GM23248 (cell line): Measurements from ENCODE around the gene CRYAA. TPM values are rescaled to one million over a fixed set of nuclear protein-coding genes. Genes with fewer than 3 reads are reported as not detected.
A peak's percentile ranks its signal among the peaks of the same experiment; 100 is the strongest.

ENCODE experiments used
- DNase-seq: peaks from one replicate; pipeline ENCODE4 v3.0.0-alpha.2; 2015
- H2AFZ ChIP-seq: fragments of 200-600 bp; sonication (generic); 2 replicates; pipeline ENCODE4 v1.6.1; 2016; ENCODE audit warnings: antibody characterized with exemption
- H3F3A ChIP-seq: fragments of 200-600 bp; sonication (generic); 2 replicates; pipeline ENCODE4 v1.6.1; 2016; ENCODE audit warnings: mild to moderate bottlenecking, antibody characterized with exemption, mixed run types; ENCODE audit not compliant: insufficient read depth
- H3K27ac ChIP-seq: fragments of 200-600 bp; sonication (generic); 2 replicates; pipeline ENCODE4 v1.5.1; 2016; ENCODE audit warnings: mild to moderate bottlenecking
- H3K27me3 ChIP-seq: fragments of 200-600 bp; sonication (generic); replicated peaks from 2 replicates; pipeline ENCODE4 v1.6.1; 2016; ENCODE audit warnings: mild to moderate bottlenecking; ENCODE audit not compliant: insufficient read depth
- H3K36me3 ChIP-seq: fragments of 200-600 bp; sonication (generic); 2 replicates; pipeline ENCODE4 v1.6.1; 2016; ENCODE audit warnings: low read depth, mild to moderate bottlenecking
- H3K4me1 ChIP-seq: fragments of 200-600 bp; sonication (generic); 2 replicates; pipeline ENCODE4 v1.6.1; 2016; ENCODE audit warnings: mild to moderate bottlenecking; ENCODE audit not compliant: insufficient read depth
- H3K4me2 ChIP-seq: fragments of 200-600 bp; sonication (generic); one replicate; pipeline ENCODE4 v1.6.1; 2016; ENCODE audit warnings: mild to moderate bottlenecking; ENCODE audit not compliant: unreplicated experiment
- H3K4me3 ChIP-seq: fragments of 200-600 bp; sonication (generic); 2 replicates; pipeline ENCODE4 v1.5.1; 2016; ENCODE audit warnings: mild to moderate bottlenecking
- H3K79me2 ChIP-seq: fragments of 200-600 bp; sonication (generic); 2 replicates; pipeline ENCODE4 v1.6.1; 2016; ENCODE audit warnings: mild to moderate bottlenecking; ENCODE audit not compliant: insufficient read depth
- H3K9ac ChIP-seq: fragments of 200-600 bp; sonication (generic); 2 replicates; pipeline ENCODE4 v1.6.1; 2016; ENCODE audit warnings: mild to moderate bottlenecking
- H3K9me2 ChIP-seq: fragments of 200-600 bp; sonication (generic); 2 replicates; pipeline ENCODE4 v1.6.1; 2016; ENCODE audit warnings: mixed run types, mild to moderate bottlenecking, moderate library complexity; ENCODE audit not compliant: insufficient read depth
- H3K9me3 ChIP-seq: fragments of 200-600 bp; sonication (generic); one replicate; pipeline ENCODE4 v1.6.1; 2017; ENCODE audit warnings: low read depth
- H4K20me1 ChIP-seq: fragments of 200-600 bp; sonication (generic); 2 replicates; pipeline ENCODE4 v1.6.0; 2016; ENCODE audit not compliant: insufficient read depth
- EZH2 ChIP-seq: fragments of 200-600 bp; sonication (generic); IDR thresholded peaks from 2 replicates; pipeline ENCODE4 v1.6.1; 2018; ENCODE audit warnings: antibody characterized with exemption, mild to moderate bottlenecking; ENCODE audit not compliant: insufficient read depth, poor library complexity, severe bottlenecking
- EZH2phosphoT487 ChIP-seq: fragments of 200-600 bp; sonication (generic); IDR thresholded peaks from 2 replicates; pipeline ENCODE4 v1.6.1; 2018; ENCODE audit warnings: antibody characterized with exemption, moderate library complexity, mild to moderate bottlenecking, low read depth; ENCODE audit not compliant: insufficient read depth
- WGBS, 2 experiments: methylation state at CpG; one replicate each; pipeline ENCODE4 v1.1.6; 2015 to 2017; ENCODE audit warnings: low lambda C conversion rate in 2 of 2, low coverage in 1 of 2; ENCODE audit errors: missing lambda C conversion rate in 2 of 2; 5-methylcytosine and 5-hydroxymethylcytosine counted together
- in situ Hi-C: fragments of 300-500 bp; cut with MboI; formaldehyde crosslinking; loops from 2 replicates; pipeline ENCODE4 v1.15.0; 2020
- polyA plus RNA-seq: library from polyadenylated mRNA; unstranded; fragments of >200 nt; fragmentation: Nextera tagmentation; extraction: Ambion mirVana; gene quantifications from 2 replicates; pipeline ENCODE4 v1.2.1, GENCODE V29; 2016
- total RNA-seq: library from RNA; depleted of rRNA; stranded (reverse); fragments of >200 nt; shearing (Covaris generic); gene quantifications from 2 replicates; pipeline ENCODE4 v1.2.3, GENCODE V29; 2014

The CRYAA gene
- total and polyA plus RNA-seq, 2 experiments from 2014 or later = not detected

DNA sequence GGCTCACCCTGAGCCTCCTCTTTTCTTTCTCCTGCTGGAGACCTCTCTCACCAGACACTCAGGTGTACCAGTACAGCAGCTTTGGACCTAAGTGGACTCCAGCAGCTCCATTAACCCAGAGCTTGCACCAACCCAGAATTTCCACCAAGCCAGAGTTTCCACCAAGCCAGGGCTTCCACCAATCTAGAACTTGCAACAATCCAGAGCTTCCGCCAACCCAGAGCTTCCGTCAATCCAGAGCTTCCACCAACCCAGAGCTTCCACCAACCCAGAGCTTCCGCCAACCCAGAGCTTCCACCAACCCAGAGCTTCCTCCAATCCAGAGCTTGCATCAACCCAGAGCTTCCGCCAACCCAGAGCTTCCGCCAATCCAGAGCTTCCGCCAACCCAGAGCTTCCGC, 23.2 kb downstream of the CRYAA start:
- in situ Hi-C loops = no loop called here
- H3K9ac ChIP-seq = no peak overlapping the region
- H3K27ac ChIP-seq = no peak overlapping the region

GRCh38 chr21:43192501-43193081, 23.8 kb downstream of the CRYAA start:
- Histone ChIP-seq H3K4me3 (no peak overlapping the region), H4K20me1 (no peaks in the 10 kb centered on the region), H3K27me3 (peaks cover 31% of the 10 kb centered on the region; the same call in 1 of the 2 replicates), H3K4me1 (peaks cover 9% of the 10 kb centered on the region; the same call in 1 of the 2 replicates), H3K9me2 (no peaks in the 10 kb centered on the region), H3K9me3 (no peaks in the 10 kb centered on the region), H2AFZ (no peak overlapping the region), H3K9ac (no peak overlapping the region), H3K4me2 (no peak overlapping the region), H3K79me2 (no peaks in the 10 kb centered on the region), H3K27ac (no peak overlapping the region), H3F3A (no peaks in the 10 kb centered on the region), H3K36me3 (no peaks in the 10 kb centered on the region)
- DNase-seq = no peak
- TF ChIP-seq EZH2phosphoT487 (no peak), EZH2 (no peak)
- in situ Hi-C loops = no loop called here
- WGBS, 2 experiments = 76 to 84% methylated on average over 8 of the region's 8 CpGs

More for the DNA sequence above, 23.2 kb downstream of the CRYAA start:
- WGBS, 2 experiments = 92 to 97% methylated on average over 7 of the region's 7 CpGs
- H3F3A ChIP-seq = no peaks in the 10 kb centered on the region
- no peak for TF ChIP-seq EZH2phosphoT487
- no peak overlapping the region for H3K4me3 ChIP-seq
- no peaks in the 10 kb centered on the region for H3K79me2 ChIP-seq
- H3K4me1 ChIP-seq = peaks cover 9% of the 10 kb centered on the region; the same call in 1 of the 2 replicates
- H3K27me3 ChIP-seq = peaks cover 26% of the 10 kb centered on the region; the same call in 1 of the 2 replicates
- no peaks in the 10 kb centered on the region for H3K36me3 ChIP-seq
- H3K4me2 ChIP-seq = no peak overlapping the region
- no peak overlapping the region for H2AFZ ChIP-seq
- no peaks in the 10 kb centered on the region for H3K9me2 ChIP-seq
- no peak for DNase-seq
- no peaks in the 10 kb centered on the region for H3K9me3 ChIP-seq
- H4K20me1 ChIP-seq = no peaks in the 10 kb centered on the region

- Histone ChIP-seq H3K27me3 (peaks cover 31% of the 10 kb centered on the region; the same call in 1 of the 2 replicates), H2AFZ (no peak overlapping the region), H4K20me1 (no peaks in the 10 kb centered on the region), H3K9me2 (no peaks in the 10 kb centered on the region), H3K79me2 (no peaks in the 10 kb centered on the region), H3K4me2 (no peak overlapping the region), H3K4me1 (peaks cover 9% of the 10 kb centered on the region; the same call in 1 of the 2 replicates), H3K9me3 (no peaks in the 10 kb centered on the region), H3K9ac (no peak overlapping the region), H3K36me3 (no peaks in the 10 kb centered on the region), H3F3A (no peaks in the 10 kb centered on the region), H3K4me3 (no peak overlapping the region), H3K27ac (no peak overlapping the region)
- WGBS, 2 experiments = 78 to 86% methylated on average over 6 to 11 of the region's 11 CpGs
- TF ChIP-seq EZH2phosphoT487 = no peak
- TF ChIP-seq EZH2 = no peak
- no peak for DNase-seq
- in situ Hi-C loops = no loop called here
These were observed 24.4 kb downstream of the CRYAA start for GRCh38 chr21:43193088-43193650.

- Histone ChIP-seq H3K9me2 (no peaks in the 10 kb centered on the region), H3K4me1 (peaks cover 9% of the 10 kb centered on the region; the same call in 1 of the 2 replicates), H3K9ac (no peak overlapping the region), H3K79me2 (no peaks in the 10 kb centered on the region), H3K27ac (no peak overlapping the region), H3K9me3 (no peaks in the 10 kb centered on the region), H3K27me3 (peaks cover 31% of the 10 kb centered on the region; the same call in 1 of the 2 replicates), H3K4me3 (no peak overlapping the region), H3K4me2 (no peak overlapping the region), H3K36me3 (no peaks in the 10 kb centered on the region), H3F3A (no peaks in the 10 kb centered on the region), H4K20me1 (no peaks in the 10 kb centered on the region), H2AFZ (no peak overlapping the region)
- DNase-seq = peak; percentile 89
- in situ Hi-C loops = no loop called here
- WGBS, 2 experiments = 46 to 53% methylated on average over 15 to 17 of the region's 19 CpGs
- TF ChIP-seq EZH2phosphoT487 (no peak), EZH2 (no peak)
These were observed 25.0 kb downstream of the CRYAA start for GRCh38 chr21:43193651-43194302.
